Suprapubic skin (tissue), 4 donors: ENCODE results near the gene PCYOX1L. TPM values are rescaled to one million over a fixed set of nuclear protein-coding genes. Genes with fewer than 3 reads are reported as not detected.

ENCODE experiments used
- DNase-seq, 2 donors: peaks; one replicate each; pipeline ENCODE4 v3.0.0-alpha.2; 2019; ENCODE audit warnings: low spot score in 2 of 2
- H3K27ac ChIP-seq: fragments of 200-600 bp; sonication (generic); one replicate; pipeline ENCODE4 v1.5.1; 2019
- H3K27me3 ChIP-seq: fragments of 200-600 bp; sonication (generic); one replicate; pipeline ENCODE4 v1.5.1; 2019
- H3K36me3 ChIP-seq: fragments of 200-600 bp; sonication (generic); one replicate; pipeline ENCODE4 v1.5.1; 2019
- H3K4me1 ChIP-seq: fragments of 200-600 bp; sonication (generic); one replicate; pipeline ENCODE4 v1.5.1; 2019
- H3K4me3 ChIP-seq: fragments of 200-600 bp; sonication (generic); one replicate; pipeline ENCODE4 v1.5.1; 2019; ENCODE audit warnings: mild to moderate bottlenecking
- H3K9me3 ChIP-seq: fragments of 200-600 bp; sonication (generic); one replicate; pipeline ENCODE4 v1.5.1; 2019
- CTCF ChIP-seq, 2 donors: fragments of 200-600 bp in 1 of 2; fragments of 450-650 bp in 1 of 2; sonication (generic) in 1 of 2; IDR thresholded peaks; one replicate each; pipeline ENCODE4 v1.5.1; 2016 to 2019; ENCODE audit warnings: antibody characterized with exemption in 2 of 2, mild to moderate bottlenecking in 1 of 2, moderate library complexity in 1 of 2
- EP300 ChIP-seq: sonication (generic); formaldehyde crosslinking; IDR thresholded peaks from one replicate; pipeline ENCODE4 v1.6.1; 2017; ENCODE audit warnings: antibody characterized with exemption
- POLR2A ChIP-seq, 2 donors: fragments of 450-650 bp; IDR thresholded peaks; one replicate each; pipeline ENCODE4 v1.6.1; 2017; ENCODE audit warnings: antibody characterized with exemption in 2 of 2, mild to moderate bottlenecking in 2 of 2, moderate library complexity in 2 of 2
- POLR2AphosphoS5 ChIP-seq, 3 donors: sonication (generic); formaldehyde crosslinking; IDR thresholded peaks; one replicate each; pipeline ENCODE4 v1.6.1; 2017; ENCODE audit warnings: antibody characterized with exemption in 3 of 3
- WGBS: methylation state at CpG from one replicate; pipeline ENCODE4 v1.1.5; 2018; 5-methylcytosine and 5-hydroxymethylcytosine counted together
- total RNA-seq, 4 donors: library from RNA; depleted of rRNA; stranded (reverse); fragments of >200 nt; gene quantifications; one replicate each; pipeline ENCODE4 v1.1.0, GENCODE V29; 2016

The PCYOX1L gene
- total RNA-seq, 4 donors from 2014 or later, result 4.5 to 11.8 (median 5.8) TPM

- TF ChIP-seq POLR2A (IDR thresholded peaks at IDR 0.05) (no peak), EP300 (no peak), CTCF (IDR thresholded peaks at IDR 0.05) (no peak), POLR2AphosphoS5 (IDR thresholded peaks at IDR 0.05) (no peak)
- Histone ChIP-seq H3K27ac (peak overlapping the region; percentile 44), H3K27me3 (no peaks in the 10 kb centered on the region), H3K4me3 (no peak overlapping the region), H3K36me3 (no peaks in the 10 kb centered on the region), H3K4me1 (peaks cover 7% of the 10 kb centered on the region), H3K9me3 (no peaks in the 10 kb centered on the region)
- no peak for DNase-seq
- 73% methylated on average over 15 of the region's 16 CpGs for WGBS
Measured at GRCh38 chr5:149380466-149381121, 22.7 kb downstream of the PCYOX1L start.

GRCh38 chr5:149381261-149381985 lies 23.6 kb downstream of the PCYOX1L start:
- Histone ChIP-seq H3K4me3 (no peak overlapping the region), H3K27ac (peak overlapping the region; percentile 14), H3K4me1 (peaks cover 7% of the 10 kb centered on the region), H3K27me3 (no peaks in the 10 kb centered on the region), H3K36me3 (no peaks in the 10 kb centered on the region), H3K9me3 (no peaks in the 10 kb centered on the region)
- no peak for TF ChIP-seq EP300
- TF ChIP-seq CTCF (IDR thresholded peaks at IDR 0.05), result no peak
- no peak for TF ChIP-seq POLR2AphosphoS5 (IDR thresholded peaks at IDR 0.05)
- no peak for TF ChIP-seq POLR2A (IDR thresholded peaks at IDR 0.05)
- DNase-seq, result no peak
- 65% methylated on average over 7 of the region's 8 CpGs for WGBS

GRCh38 chr5:149381986-149382338 lies 24.1 kb downstream of the PCYOX1L start:
- no peaks in the 10 kb centered on the region for H3K9me3 ChIP-seq
- no peaks in the 10 kb centered on the region for H3K27me3 ChIP-seq
- peaks cover 7% of the 10 kb centered on the region for H3K4me1 ChIP-seq
- no peak overlapping the region for H3K4me3 ChIP-seq
- no peaks in the 10 kb centered on the region for H3K36me3 ChIP-seq
- WGBS, result 3% methylated on average over 6 of the region's 16 CpGs
- H3K27ac ChIP-seq, result peak overlapping the region; percentile 38
- TF ChIP-seq CTCF (IDR thresholded peaks at IDR 0.05) (peak; percentile 64 to 94), POLR2AphosphoS5 (IDR thresholded peaks at IDR 0.05) (no peak)
- DNase-seq, result peak in 1 of 2 donors; percentile 85

- no peaks in the 10 kb centered on the region for H3K9me3 ChIP-seq
- no peak for TF ChIP-seq CTCF (IDR thresholded peaks at IDR 0.05)
- WGBS, result 88% methylated on average over 8 of the region's 12 CpGs
- peak overlapping the region; percentile 38 for H3K27ac ChIP-seq
- H3K4me1 ChIP-seq, result peaks cover 11% of the 10 kb centered on the region
- no peak overlapping the region for H3K4me3 ChIP-seq
- DNase-seq, result no peak
- H3K36me3 ChIP-seq, result no peaks in the 10 kb centered on the region
- H3K27me3 ChIP-seq, result no peaks in the 10 kb centered on the region
Measured at GRCh38 chr5:149382517-149383220, 24.8 kb downstream of the PCYOX1L start.

GRCh38 chr5:149383399-149383798 lies 25.6 kb downstream of the PCYOX1L start:
- WGBS, result 73% methylated on average over 8 of the region's 9 CpGs
- H3K27me3 ChIP-seq, result no peaks in the 10 kb centered on the region
- H3K4me1 ChIP-seq, result peaks cover 11% of the 10 kb centered on the region
- no peak overlapping the region for H3K4me3 ChIP-seq
- H3K27ac ChIP-seq, result no peak overlapping the region
- DNase-seq, result no peak
- TF ChIP-seq POLR2AphosphoS5 (IDR thresholded peaks at IDR 0.05) (no peak), POLR2A (IDR thresholded peaks at IDR 0.05) (no peak), CTCF (IDR thresholded peaks at IDR 0.05) (no peak), EP300 (no peak)
- H3K9me3 ChIP-seq, result no peaks in the 10 kb centered on the region
- H3K36me3 ChIP-seq, result no peaks in the 10 kb centered on the region
